H1 (cell line): ENCODE data around the gene BTBD1. TPM values are rescaled to one million over a fixed set of nuclear protein-coding genes. Genes with fewer than 3 reads are reported as not detected.

Experiments
- CTCF ChIA-PET: fragments of 300-600 bp; sonication (Branson Sonifier 250); formaldehyde crosslinking; loops from one replicate; lab custom pipeline; 2021; ENCODE audit not compliant: partially characterized antibody; lab: Charles Lee
- POLR2A ChIA-PET: fragments of 300-600 bp; sonication (Branson Sonifier 250); formaldehyde crosslinking; loops from one replicate; lab custom pipeline; 2021; ENCODE audit warnings: inconsistent platforms; ENCODE audit not compliant: partially characterized antibody; lab: Charles Lee
- DNase-seq, 2 experiments: peaks; one replicate each; pipeline versions ENCODE4 v3.0.0 to v3.0.0-alpha.2; 2010 to 2022; ENCODE audit warnings: low spot score in 2 of 2, low read depth in 1 of 2, mixed read lengths in 1 of 2
- FAIRE-seq: peaks from 2 replicates; lab custom pipeline; 2011; peaks lifted over from hg19 to GRCh38; lab: Jason Lieb, UNC
- H2AFZ ChIP-seq: 2 replicates; pipeline ENCODE4 v1.8.1; 2012; ENCODE audit warnings: low read length, inconsistent platforms
- H2AK5ac ChIP-seq: 2 replicates; pipeline ENCODE4 v1.6.1; 2013; ENCODE audit warnings: low read depth, low read length
- H2BK120ac ChIP-seq: replicated peaks from 2 replicates; pipeline ENCODE3; 2013; ENCODE audit warnings: low read depth, low read length, inconsistent platforms
- H2BK12ac ChIP-seq: 2 replicates; pipeline ENCODE4 v1.6.1; 2013; ENCODE audit warnings: low read depth, low read length
- H2BK15ac ChIP-seq: 2 replicates; pipeline ENCODE4 v1.6.1; 2013; ENCODE audit warnings: low read length
- H2BK20ac ChIP-seq: 2 replicates; pipeline ENCODE4 v1.6.1; 2013; ENCODE audit warnings: low read length
- H2BK5ac ChIP-seq: 2 replicates; pipeline ENCODE4 v1.6.1; 2013; ENCODE audit warnings: low read depth, low read length
- H3K14ac ChIP-seq: 2 replicates; pipeline ENCODE4 v1.6.1; 2013; ENCODE audit warnings: inconsistent platforms; ENCODE audit not compliant: insufficient read length
- H3K18ac ChIP-seq: 2 replicates; pipeline ENCODE4 v1.6.1; 2013; ENCODE audit warnings: low read length; ENCODE audit errors: extremely low read depth
- H3K23ac ChIP-seq: 2 replicates; pipeline ENCODE4 v1.6.1; 2013; ENCODE audit warnings: inconsistent platforms; ENCODE audit not compliant: insufficient read length
- H3K23me2 ChIP-seq: 2 replicates; pipeline ENCODE4 v1.6.1; 2013; ENCODE audit warnings: low read depth, low read length
- H3K27ac ChIP-seq: 2 replicates; pipeline ENCODE4 v1.6.1; 2011; ENCODE audit warnings: low read depth, low read length, inconsistent platforms
- H3K27me3 ChIP-seq, 4 experiments: replicated peaks in 1 of 4; 1 replicate in 1 of 4; 2 replicates in 3 of 4; pipeline versions ENCODE4 v1.6.1 to v1.8.1; 2011 to 2013; ENCODE audit warnings: low read length in 3 of 4, mild to moderate bottlenecking in 3 of 4, inconsistent platforms in 2 of 4, mixed read lengths in 2 of 4, moderate library complexity in 1 of 4; ENCODE audit not compliant: control insufficient read depth in 3 of 4, insufficient read depth in 3 of 4; ENCODE audit errors: extremely low read depth in 1 of 4
- H3K36me3 ChIP-seq, 4 experiments: 2 replicates each; pipeline versions ENCODE4 v1.6.1 to v1.8.1; 2011 to 2013; ENCODE audit warnings: mild to moderate bottlenecking in 4 of 4, low read length in 3 of 4, moderate library complexity in 2 of 4, control low read depth in 1 of 4, inconsistent platforms in 1 of 4; ENCODE audit not compliant: insufficient read depth in 4 of 4, control insufficient read depth in 2 of 4
- H3K4ac ChIP-seq: replicated peaks from 2 replicates; pipeline ENCODE3; 2013; ENCODE audit warnings: low read length, low read depth, mixed read lengths, inconsistent platforms; ENCODE audit not compliant: insufficient read length
- H3K4me1 ChIP-seq, 4 experiments: replicated peaks in 1 of 4; 1 replicate in 1 of 4; 2 replicates in 3 of 4; pipeline versions ENCODE4 v1.6.1 to v1.8.1; 2011 to 2013; ENCODE audit warnings: low read length in 3 of 4, inconsistent platforms in 2 of 4, mixed read lengths in 1 of 4; ENCODE audit not compliant: insufficient read depth in 4 of 4, control insufficient read depth in 3 of 4
- H3K4me2 ChIP-seq, 2 experiments: 2 replicates each; pipeline versions ENCODE4 v1.6.1 to v1.8.1; 2011 to 2013; ENCODE audit warnings: low read depth in 2 of 2, low read length in 2 of 2, control low read depth in 1 of 2, inconsistent platforms in 1 of 2, mild to moderate bottlenecking in 1 of 2; ENCODE audit not compliant: insufficient read depth in 1 of 2
- H3K4me3 ChIP-seq, 4 experiments: fragments of 200-600, 300-600 bp in 1 of 4; sonication (generic), shearing (Covaris generic), sonication (Bioruptor Twin) in 1 of 4; 2 replicates each; pipeline versions ENCODE4 v1.5.1 to v1.8.1; 2011 to 2016; ENCODE audit warnings: low read length in 4 of 4, low read depth in 3 of 4, control low read depth in 2 of 4, inconsistent platforms in 2 of 4, mild to moderate bottlenecking in 2 of 4, mixed read lengths in 1 of 4, moderate library complexity in 1 of 4; ENCODE audit not compliant: insufficient read depth in 2 of 4; ENCODE audit errors: extremely low read depth in 1 of 4
- H3K56ac ChIP-seq: replicated peaks from 2 replicates; pipeline ENCODE3; 2013; ENCODE audit warnings: low read depth, mild to moderate bottlenecking, mixed read lengths, low read length, inconsistent platforms; ENCODE audit not compliant: insufficient read length
- H3K79me1 ChIP-seq: 2 replicates; pipeline ENCODE4 v1.6.1; 2013; ENCODE audit warnings: low read depth, low read length, control low read depth
- H3K79me2 ChIP-seq, 2 experiments: 2 replicates each; pipeline versions ENCODE4 v1.6.1 to v1.8.1; 2012 to 2013; ENCODE audit warnings: low read length in 2 of 2, mild to moderate bottlenecking in 2 of 2, inconsistent platforms in 1 of 2; ENCODE audit not compliant: insufficient read depth in 2 of 2, control insufficient read depth in 1 of 2
- H3K9ac ChIP-seq, 4 experiments: replicated peaks in 1 of 4; 1 replicate in 1 of 4; 2 replicates in 3 of 4; pipeline versions ENCODE4 v1.6.1 to v1.8.1; 2011 to 2013; ENCODE audit warnings: low read depth in 3 of 4, low read length in 3 of 4, control low read depth in 2 of 4, mild to moderate bottlenecking in 2 of 4, moderate library complexity in 2 of 4, inconsistent platforms in 1 of 4; ENCODE audit errors: extremely low read depth in 1 of 4
- H3K9me3 ChIP-seq, 2 experiments: 2 replicates each; pipeline versions ENCODE4 v1.6.1 to v1.8.1; 2012 to 2013; ENCODE audit warnings: mild to moderate bottlenecking in 2 of 2, moderate library complexity in 2 of 2, control low read depth in 1 of 2, inconsistent platforms in 1 of 2, low read depth in 1 of 2, low read length in 1 of 2, mixed read lengths in 1 of 2; ENCODE audit not compliant: insufficient read depth in 2 of 2
- H4K20me1 ChIP-seq, 2 experiments: replicated peaks in 1 of 2; 2 replicates each; pipeline versions ENCODE3 to v1.8.1; 2011 to 2013; ENCODE audit warnings: inconsistent platforms in 2 of 2, low read length in 2 of 2, mild to moderate bottlenecking in 1 of 2; ENCODE audit not compliant: insufficient read depth in 2 of 2, control insufficient read depth in 1 of 2
- H4K5ac ChIP-seq: 2 replicates; pipeline ENCODE4 v1.6.1; 2013; ENCODE audit warnings: low read length, low read depth, mixed read lengths, inconsistent platforms; ENCODE audit not compliant: insufficient read length
- H4K8ac ChIP-seq: 2 replicates; pipeline ENCODE4 v1.8.0; 2013; ENCODE audit warnings: mild to moderate bottlenecking, moderate library complexity, low read length, inconsistent platforms; ENCODE audit not compliant: insufficient read depth; ENCODE audit errors: extremely low read depth
- H4K91ac ChIP-seq: replicated peaks from 2 replicates; pipeline ENCODE3; 2013; ENCODE audit warnings: low read length, mixed read lengths, inconsistent platforms; ENCODE audit not compliant: insufficient read length
- ASH2L ChIP-seq: fragments of 200-600, 300-600 bp; sonication (generic); IDR thresholded peaks from one replicate; pipeline ENCODE4 v1.7.1; 2017; ENCODE audit warnings: low read length
- HDAC6 ChIP-seq: IDR thresholded peaks from one replicate; pipeline ENCODE4 v1.7.1; 2012; ENCODE audit warnings: low read depth, mild to moderate bottlenecking, inconsistent platforms, low read length, moderate library complexity
- KDM1A ChIP-seq: fragments of 200-600, 300-600 bp; sonication (generic); IDR thresholded peaks from 2 replicates; pipeline ENCODE4 v1.7.1; 2016; ENCODE audit warnings: mild to moderate bottlenecking, low read length, borderline replicate concordance
- POLR2AphosphoS5 ChIP-seq: IDR thresholded peaks from 2 replicates; pipeline ENCODE4 v1.6.1; 2011; ENCODE audit warnings: low read depth, low read length
- SP1 ChIP-seq: IDR thresholded peaks from 2 replicates; pipeline ENCODE4 v1.6.1; 2011; ENCODE audit warnings: low read depth, low read length
- USF2 ChIP-seq: IDR thresholded peaks from 2 replicates; pipeline ENCODE4 v1.6.1; 2011; ENCODE audit warnings: low read length, improper control_type of control experiment
- WGBS, 2 experiments: shearing (Covaris generic) in 1 of 2; methylation state at CpG; one replicate each; pipeline versions ENCODE4 v1.1.6 to v1.1.7; 2013 to 2015; ENCODE audit warnings: low lambda C conversion rate in 2 of 2, mixed read lengths in 2 of 2, inconsistent platforms in 1 of 2, low coverage in 1 of 2, missing lambda C conversion rate in 1 of 2; ENCODE audit not compliant: insufficient replicate concordance in 2 of 2, insufficient coverage in 1 of 2, insufficient read length in 1 of 2; ENCODE audit errors: extremely low coverage in 1 of 2, missing lambda C conversion rate in 1 of 2; 5-methylcytosine and 5-hydroxymethylcytosine counted together
- polyA plus RNA-seq, 7 experiments: library from polyadenylated mRNA; depleted of rRNA in 3 of 7; stranded (reverse) in 5 of 7; unstranded in 2 of 7; fragments of >200 nt in 5 of 7; fragments of 200-250 nt in 2 of 7; gene quantifications; 1 replicate in 5 of 7; 2 replicates in 1 of 7; 4 replicates in 1 of 7; pipeline versions ENCODE4 v1.2.1 to v1.2.3, GENCODE V29; 2011 to 2013; ENCODE audit warnings: missing spikeins in 2 of 7, mixed read lengths in 2 of 7
- total RNA-seq: library from RNA; stranded (reverse); fragmentation: NEBNext Ultra II Directional; extraction: Animal tissue kit (Norgen Biotek cat#: 25700); gene quantifications from 2 replicates; pipeline ENCODE4 v1.2.1, GENCODE V29; 2021

The BTBD1 gene
- total and polyA plus RNA-seq, 2 of the 8 experiments (the other 6 are each of a cell fraction or from before 2014, with no cell fraction given) = 18.6 to 39.5 TPM

- DNase-seq = no peak
- Histone ChIP-seq H3K4me3 (peak overlapping the region in 1 of 4 experiments; percentile 93; a peak in 2 of 8 replicates), H3K79me2 (peaks cover 21 to 78% of the 10 kb centered on the region in 2 experiments), H2BK5ac (no peak overlapping the region), H4K20me1 (peaks cover 8 to 12% of the 10 kb centered on the region in 2 experiments)
- no peak for FAIRE-seq
- TF ChIP-seq ASH2L (no peak), KDM1A (no peak), USF2 (no peak), HDAC6 (no peak), POLR2AphosphoS5 (no peak), SP1 (no peak)
- TF ChIP-seq, all 59 proteins: peak for 0
- Histone ChIP-seq H3K4me1 (peaks cover 3 to 23% (median 9%) of the 10 kb centered on the region in 4 experiments; a peak in 6 of 7 replicates), H3K36me3 (peaks cover 0 to 7% (median 0%) of the 10 kb centered on the region in 4 experiments; a peak in 3 of 8 replicates), H3K56ac (no peak overlapping the region), H3K27me3 (no peaks in the 10 kb centered on the region), H3K9me3 (no peaks in the 10 kb centered on the region), H2BK15ac (no peak overlapping the region), H3K23ac (no peak overlapping the region), H3K14ac (no peak overlapping the region), H3K79me1 (0 out of 2 replicates have a peak, but pooled peaks cover 3% of the 10 kb centered on the region), H3K9ac (no peak overlapping the region), H3K4me2 (peak overlapping the region; percentile 46 to 58), H4K91ac (no peak overlapping the region), H3K18ac (no peak overlapping the region), H3K27ac (no peak overlapping the region), H2BK120ac (no peak overlapping the region), H2BK12ac (no peak overlapping the region), H2BK20ac (no peak overlapping the region), H3K23me2 (no peaks in the 10 kb centered on the region; the same call in 1 of the 2 replicates), H2AFZ (no peak overlapping the region), H2AK5ac (no peak overlapping the region), H3K4ac (no peak overlapping the region), H4K5ac (no peak overlapping the region), H4K8ac (no peak overlapping the region)
- WGBS, 2 experiments = 83% methylated on average over 4 of the region's 4 CpGs; no CpG with 5 or more reads in 1 of the 2 experiments
- CTCF ChIA-PET = interaction anchor here (0.5 to 2.4 kb wide), 3 partner anchors 52 to 1922 kb away, joined by 3 to 10 read pairs (median 4); partner anchors contain the start of gene C15orf40
- POLR2A ChIA-PET = no interaction called here
These were observed 3.5 kb downstream of the BTBD1 start for GRCh38 chr15:83063551-83063950.
